Cardiac fibroblast (primary cell): Measurements from ENCODE around the gene ATP9B.

Experiments used
- DNase-seq, 2 donors: peaks; one replicate each; pipeline versions ENCODE4 v3.0.0 to v3.0.0-alpha.2; 2010; ENCODE audit warnings: low read depth in 2 of 2
- H3K4me3 ChIP-seq, 2 donors: replicated peaks in 1 of 2; 1 replicate in 1 of 2; 2 replicates in 1 of 2; pipeline ENCODE4 v1.5.1; 2011; ENCODE audit warnings: low read depth in 2 of 2, low read length in 2 of 2, mild to moderate bottlenecking in 2 of 2, moderate library complexity in 1 of 2
- TF ChIP-seq, protein P1 (sequence below): IDR thresholded peaks from one replicate; pipeline ENCODE4 v1.5.1; 2011; ENCODE audit warnings: low read depth, mild to moderate bottlenecking, low read length, inconsistent platforms

The ATP9B gene

DNA sequence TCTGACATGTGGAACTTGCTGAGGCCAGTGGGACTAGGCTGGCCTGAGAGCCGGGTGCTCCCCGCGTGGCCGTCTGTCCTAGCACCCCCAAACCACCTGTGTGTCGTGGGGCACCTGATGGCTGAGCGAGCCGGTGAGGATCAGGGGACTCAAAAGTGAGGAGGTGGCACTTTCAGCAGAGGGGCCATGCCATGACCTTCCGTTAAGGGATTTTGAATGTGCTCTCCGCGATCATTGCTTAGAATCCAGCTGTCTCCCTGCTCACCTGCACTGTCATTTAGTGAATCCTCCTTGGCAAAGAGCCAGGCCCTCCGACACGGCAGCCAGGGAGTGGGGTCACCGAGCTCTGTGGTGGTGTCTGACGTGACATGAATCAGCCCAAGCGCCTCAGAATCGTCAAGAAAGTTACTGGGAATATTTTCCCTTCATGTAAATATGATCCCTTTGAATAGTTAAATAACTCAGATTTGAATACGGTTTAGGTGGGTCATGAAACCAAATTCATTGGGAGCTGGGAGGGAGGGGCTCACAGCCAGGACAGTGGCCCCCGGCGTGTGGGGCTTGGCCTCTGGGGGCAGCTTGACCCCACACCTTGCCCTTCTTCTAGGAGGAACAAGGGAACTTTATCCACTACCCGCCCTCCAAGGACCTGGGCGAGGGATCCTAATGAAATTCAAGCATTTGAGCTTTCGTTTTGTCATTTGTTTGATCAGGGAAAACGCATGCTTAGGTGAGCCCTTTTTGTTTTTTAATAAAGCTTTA lies 336.0 kb downstream of the ATP9B start:
- DNase-seq: no peak
- TF ChIP-seq, protein P1, sequence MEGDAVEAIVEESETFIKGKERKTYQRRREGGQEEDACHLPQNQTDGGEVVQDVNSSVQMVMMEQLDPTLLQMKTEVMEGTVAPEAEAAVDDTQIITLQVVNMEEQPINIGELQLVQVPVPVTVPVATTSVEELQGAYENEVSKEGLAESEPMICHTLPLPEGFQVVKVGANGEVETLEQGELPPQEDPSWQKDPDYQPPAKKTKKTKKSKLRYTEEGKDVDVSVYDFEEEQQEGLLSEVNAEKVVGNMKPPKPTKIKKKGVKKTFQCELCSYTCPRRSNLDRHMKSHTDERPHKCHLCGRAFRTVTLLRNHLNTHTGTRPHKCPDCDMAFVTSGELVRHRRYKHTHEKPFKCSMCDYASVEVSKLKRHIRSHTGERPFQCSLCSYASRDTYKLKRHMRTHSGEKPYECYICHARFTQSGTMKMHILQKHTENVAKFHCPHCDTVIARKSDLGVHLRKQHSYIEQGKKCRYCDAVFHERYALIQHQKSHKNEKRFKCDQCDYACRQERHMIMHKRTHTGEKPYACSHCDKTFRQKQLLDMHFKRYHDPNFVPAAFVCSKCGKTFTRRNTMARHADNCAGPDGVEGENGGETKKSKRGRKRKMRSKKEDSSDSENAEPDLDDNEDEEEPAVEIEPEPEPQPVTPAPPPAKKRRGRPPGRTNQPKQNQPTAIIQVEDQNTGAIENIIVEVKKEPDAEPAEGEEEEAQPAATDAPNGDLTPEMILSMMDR: no peak
- H3K4me3 ChIP-seq: no peak overlapping the region

DNA sequence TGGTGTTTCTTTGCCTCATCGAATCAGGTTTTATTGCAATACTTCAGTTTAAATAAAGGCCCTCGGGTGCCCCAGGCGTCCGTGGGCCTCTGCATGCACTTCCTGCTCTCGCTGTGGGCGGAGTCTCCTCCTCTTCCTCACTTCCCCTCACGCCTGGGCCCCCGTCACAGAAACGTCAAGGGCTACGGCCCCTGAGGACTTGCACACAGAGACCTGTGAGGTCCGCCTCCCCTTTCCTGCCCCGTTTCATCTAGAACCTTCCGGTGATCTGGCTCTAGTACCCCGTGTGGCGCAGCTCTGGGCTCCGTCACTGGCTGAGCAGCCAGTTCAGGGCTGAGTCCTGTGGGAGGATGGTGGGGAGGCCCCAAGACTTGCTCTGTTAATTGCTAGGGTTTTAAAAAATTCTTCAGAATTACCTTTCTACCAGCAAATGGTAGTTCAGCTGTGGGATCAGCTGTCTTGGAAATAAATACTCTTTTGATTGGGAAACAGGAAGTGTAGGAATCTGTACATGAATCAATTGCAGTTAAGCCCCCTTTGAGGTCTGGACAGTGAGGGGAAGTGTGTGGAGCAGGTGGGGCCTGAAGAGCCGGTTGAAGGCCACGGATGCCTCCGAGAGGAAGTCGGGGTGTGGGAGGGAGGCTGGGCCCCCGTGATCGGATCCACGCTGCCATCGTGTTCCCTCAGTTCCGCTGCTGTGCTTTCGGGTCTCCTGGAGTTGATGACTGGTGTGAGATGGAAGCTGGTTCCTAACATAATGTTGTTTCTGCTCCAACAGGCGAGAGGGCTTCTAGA lies 336.8 kb downstream of the ATP9B start:
- TF ChIP-seq, protein P1: no peak
- no peak for DNase-seq

DNA sequence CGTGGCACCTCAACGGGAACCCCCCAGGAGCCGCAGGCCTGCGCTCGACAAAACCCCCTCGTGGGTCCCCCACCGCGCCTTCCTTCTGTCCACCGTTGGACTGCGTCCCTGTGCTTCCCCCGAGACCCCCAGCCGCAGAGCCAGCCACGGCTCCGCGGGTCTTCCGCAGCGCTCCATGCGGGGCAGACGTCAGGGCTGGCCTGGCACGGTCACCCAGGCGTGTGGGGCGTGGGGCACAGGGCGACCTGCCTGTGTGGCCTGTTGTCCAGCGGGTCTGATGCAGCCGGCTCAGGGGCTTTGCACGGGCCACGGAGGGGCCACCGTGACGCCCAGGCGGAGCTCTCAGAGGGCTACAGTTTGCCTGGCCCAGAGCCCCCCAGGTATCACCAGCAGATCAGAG lies 337.5 kb downstream of the ATP9B start:
- no peak for DNase-seq
- no peak overlapping the region for H3K4me3 ChIP-seq

More for the DNA sequence above, 336.8 kb downstream of the ATP9B start:
- H3K4me3 ChIP-seq: no peak overlapping the region

GRCh38 chr18:79409313-79409712 lies 340.1 kb downstream of the ATP9B start:
- DNase-seq: no peak
- TF ChIP-seq, protein P1: no peak
- H3K4me3 ChIP-seq: no peak overlapping the region

More for the DNA sequence above, 337.5 kb downstream of the ATP9B start:
- TF ChIP-seq, protein P1: no peak

DNA sequence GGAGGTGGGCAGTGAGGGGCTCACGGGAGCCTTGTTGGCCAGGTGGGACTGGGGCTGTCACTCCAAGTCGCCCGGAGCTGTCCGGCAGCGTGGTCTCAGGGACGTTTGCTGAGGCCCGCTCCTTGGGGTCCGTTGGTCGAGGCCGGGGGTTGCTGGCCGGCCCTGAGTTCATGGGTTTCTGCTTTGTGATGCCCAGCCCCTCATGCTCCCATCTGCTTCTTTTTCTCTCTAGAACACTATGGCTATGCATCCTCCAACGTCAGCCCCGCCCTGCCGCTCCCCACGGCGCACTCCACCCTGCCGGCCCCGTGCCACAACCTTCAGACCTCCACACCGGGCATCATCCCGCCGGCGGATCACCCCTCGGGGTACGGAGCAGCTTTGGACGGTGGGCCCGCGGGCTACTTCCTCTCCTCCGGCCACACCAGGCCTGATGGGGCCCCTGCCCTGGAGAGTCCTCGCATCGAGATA lies 341.0 kb downstream of the ATP9B start:
- no peak overlapping the region for H3K4me3 ChIP-seq
- no peak for DNase-seq
- TF ChIP-seq, protein P1: no peak

GRCh38 chr18:79410731-79411613 lies 341.8 kb downstream of the ATP9B start:
- DNase-seq: no peak
- no peak overlapping the region for H3K4me3 ChIP-seq
- TF ChIP-seq, protein P1: no peak
